ENCODE measurements around the gene IL4R. TPM values are rescaled to one million over a fixed set of nuclear protein-coding genes. Genes with fewer than 3 reads are reported as not detected.

IL4R gene
- total and polyA plus RNA-seq, 2 experiments from 2014 or later, result 6.4 to 17.6 TPM

GRCh38 chr16:27264151-27264550, 49.6 kb upstream of the IL4R start:
- no peak overlapping the region for H3K4me2 ChIP-seq
- no peak overlapping the region for H3K4me3 Mint-ChIP-seq
- TF ChIP-seq ZNF331 (CRISPR knock-in tag; IDR thresholded peaks at IDR 0.05; ENCODE audit: low read depth), result no peak
- TF ChIP-seq, protein P1, sequence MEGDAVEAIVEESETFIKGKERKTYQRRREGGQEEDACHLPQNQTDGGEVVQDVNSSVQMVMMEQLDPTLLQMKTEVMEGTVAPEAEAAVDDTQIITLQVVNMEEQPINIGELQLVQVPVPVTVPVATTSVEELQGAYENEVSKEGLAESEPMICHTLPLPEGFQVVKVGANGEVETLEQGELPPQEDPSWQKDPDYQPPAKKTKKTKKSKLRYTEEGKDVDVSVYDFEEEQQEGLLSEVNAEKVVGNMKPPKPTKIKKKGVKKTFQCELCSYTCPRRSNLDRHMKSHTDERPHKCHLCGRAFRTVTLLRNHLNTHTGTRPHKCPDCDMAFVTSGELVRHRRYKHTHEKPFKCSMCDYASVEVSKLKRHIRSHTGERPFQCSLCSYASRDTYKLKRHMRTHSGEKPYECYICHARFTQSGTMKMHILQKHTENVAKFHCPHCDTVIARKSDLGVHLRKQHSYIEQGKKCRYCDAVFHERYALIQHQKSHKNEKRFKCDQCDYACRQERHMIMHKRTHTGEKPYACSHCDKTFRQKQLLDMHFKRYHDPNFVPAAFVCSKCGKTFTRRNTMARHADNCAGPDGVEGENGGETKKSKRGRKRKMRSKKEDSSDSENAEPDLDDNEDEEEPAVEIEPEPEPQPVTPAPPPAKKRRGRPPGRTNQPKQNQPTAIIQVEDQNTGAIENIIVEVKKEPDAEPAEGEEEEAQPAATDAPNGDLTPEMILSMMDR (conservative IDR thresholded peaks at IDR 0.05; ENCODE audit: low read depth in 2 of 2), result no peak
- TF ChIP-seq CREB1 (CRISPR knock-in tag; IDR thresholded peaks at IDR 0.05; ENCODE audit: low read depth), result no peak
- TF ChIP-seq EZH2phosphoT487 (IDR thresholded peaks at IDR 0.05; ENCODE audit: unreplicated experiment), result no peak
- no peak for TF ChIP-seq ZNF462 (CRISPR knock-in tag; IDR thresholded peaks at IDR 0.05)
- TF ChIP-seq JUNB (IDR thresholded peaks at IDR 0.05; ENCODE audit: unreplicated experiment), result no peak
- no peak for TF ChIP-seq REST (IDR thresholded peaks at IDR 0.05; ENCODE audit: unreplicated experiment)
- no peak for TF ChIP-seq NANOG (IDR thresholded peaks at IDR 0.05; ENCODE audit: borderline replicate concordance)
- TF ChIP-seq EZH2 (IDR thresholded peaks at IDR 0.05; ENCODE audit: low read depth, unreplicated experiment), result no peak
- TF ChIP-seq STAT1 (IDR thresholded peaks at IDR 0.05; ENCODE audit: unreplicated experiment), result no peak
- no peak for TF ChIP-seq POLR2AphosphoS5 (IDR thresholded peaks at IDR 0.05; ENCODE audit: low read depth)

More at GRCh38 chr16:27264151-27264550, 49.6 kb upstream of the IL4R start:
- Mint-ChIP-seq H3K9me3 (no peaks in the 10 kb centered on the region), H3K27me3 (ENCODE audit: insufficient read depth, low read depth, poor library complexity) (no peaks in the 10 kb centered on the region), H3K36me3 (ENCODE audit: low read depth) (no peaks in the 10 kb centered on the region), H3K4me1 (peaks cover 16% of the 10 kb centered on the region; the same call in 2 of the 3 replicates), H3K27ac (no peak overlapping the region)
- no peaks in the 10 kb centered on the region for H3K36me3 ChIP-seq (ENCODE audit: insufficient read depth)
- H3K27me3 ChIP-seq (ENCODE audit: insufficient read depth), result no peaks in the 10 kb centered on the region
- no peak overlapping the region for H3K4me3 ChIP-seq
- H3F3A ChIP-seq (replicated peaks; ENCODE audit: low read depth), result no peaks in the 10 kb centered on the region
- no peaks in the 10 kb centered on the region; the same call in 1 of the 2 replicates for H4K20me1 ChIP-seq (replicated peaks; ENCODE audit: insufficient read depth)
- 0 out of 2 replicates have a peak, but pooled peaks cover 4% of the 10 kb centered on the region for H3K79me2 ChIP-seq (replicated peaks; ENCODE audit: insufficient read depth)
- H2AFZ ChIP-seq, result no peak overlapping the region
- peaks cover 4% of the 10 kb centered on the region; the same call in 1 of the 2 replicates for H3K9me2 ChIP-seq (ENCODE audit: insufficient read depth)
- peaks cover 11% of the 10 kb centered on the region for H3K4me1 ChIP-seq (ENCODE audit: insufficient read depth)
- no peak overlapping the region for H3K27ac ChIP-seq (ENCODE audit: low read depth)
- no peak for DNase-seq (ENCODE audit: low spot score)
- ATAC-seq, result no peak

Measured in GM23338 (cell line).